Activated naive CD4-positive, alpha-beta T cell (primary cell): Measurements from ENCODE around the gene MAGEA3.
"Not testable (repeated sequence)": the region's sequence is repeated elsewhere in the genome, so short reads cannot be mapped to it uniquely, and the experiment has no call there.

Source experiments
- DNase-seq, 4 experiments: peaks; one replicate each; lab custom pipeline; 2025; lab: John Stamatoyannopoulos, UW

MAGEA3 gene, protein sequence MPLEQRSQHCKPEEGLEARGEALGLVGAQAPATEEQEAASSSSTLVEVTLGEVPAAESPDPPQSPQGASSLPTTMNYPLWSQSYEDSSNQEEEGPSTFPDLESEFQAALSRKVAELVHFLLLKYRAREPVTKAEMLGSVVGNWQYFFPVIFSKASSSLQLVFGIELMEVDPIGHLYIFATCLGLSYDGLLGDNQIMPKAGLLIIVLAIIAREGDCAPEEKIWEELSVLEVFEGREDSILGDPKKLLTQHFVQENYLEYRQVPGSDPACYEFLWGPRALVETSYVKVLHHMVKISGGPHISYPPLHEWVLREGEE

DNA sequence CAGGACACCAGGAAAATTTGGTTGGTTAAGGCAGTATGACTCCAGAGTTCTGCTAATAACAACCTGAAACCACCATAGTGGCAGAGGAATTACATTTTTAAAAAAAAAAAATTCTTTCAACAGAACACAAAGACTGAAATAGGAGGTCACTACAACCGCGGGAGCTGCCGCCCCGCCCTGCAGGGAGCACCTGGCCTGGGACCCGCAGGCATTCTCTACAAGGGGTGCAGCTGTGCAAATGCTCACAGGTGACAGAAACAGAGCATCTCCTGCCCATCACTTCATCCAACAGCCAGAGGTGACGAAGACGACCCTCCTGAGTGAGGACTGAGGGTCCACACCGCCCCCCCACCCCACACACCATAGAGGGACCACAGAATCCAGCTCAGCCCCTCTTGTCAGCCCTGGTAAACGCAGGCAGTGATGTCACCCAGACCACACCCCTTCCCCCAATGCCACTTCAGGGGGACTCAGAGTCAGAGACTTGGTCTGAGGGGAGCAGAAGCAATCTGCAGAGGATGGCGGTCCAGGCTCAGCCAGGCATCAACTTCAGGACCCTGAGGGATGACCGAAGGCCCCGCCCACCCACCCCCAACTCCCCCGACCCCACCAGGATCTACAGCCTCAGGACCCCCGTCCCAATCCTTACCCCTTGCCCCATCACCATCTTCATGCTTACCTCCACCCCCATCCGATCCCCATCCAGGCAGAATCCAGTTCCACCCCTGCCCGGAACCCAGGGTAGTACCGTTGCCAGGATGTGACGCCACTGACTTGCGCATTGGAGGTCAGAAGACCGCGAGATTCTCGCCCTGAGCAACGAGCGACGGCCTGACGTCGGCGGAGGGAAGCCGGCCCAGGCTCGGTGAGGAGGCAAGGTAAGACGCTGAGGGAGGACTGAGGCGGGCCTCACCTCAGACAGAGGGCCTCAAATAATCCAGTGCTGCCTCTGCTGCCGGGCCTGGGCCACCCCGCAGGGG is at the start of gene MAGEA3:
Gene MAGEA3 (plus strand): TSS at position 843 of the 980 bp plus-strand sequence. CDS start 2,039 bp downstream, outside the sequence.
- not testable (repeated sequence) for DNase-seq

DNA sequence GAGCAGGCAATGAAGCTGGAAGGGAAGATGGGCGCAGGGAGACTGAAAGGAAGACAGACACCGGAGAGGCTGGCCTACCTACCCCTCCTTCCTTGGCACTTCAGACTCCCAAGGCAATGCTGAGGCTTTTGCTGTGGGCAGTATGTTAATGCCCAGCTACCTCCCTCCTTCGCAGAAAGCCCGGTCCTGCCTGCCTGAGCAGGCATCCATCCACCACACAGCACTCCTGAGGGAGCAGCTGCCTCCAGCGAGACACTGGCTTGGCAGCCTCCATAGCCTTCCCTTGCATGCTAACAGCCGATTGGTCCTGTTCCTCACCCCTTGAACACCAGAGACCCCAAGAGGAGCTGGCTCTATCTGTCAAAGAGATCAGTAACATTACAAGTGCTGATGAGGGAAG is 46.5 kb upstream of the MAGEA3 start:
- DNase-seq: no peak

GRCh38 chrX:152652467-152652866 is 46.1 kb upstream of the MAGEA3 start:
- DNase-seq: no peak

GRCh38 chrX:152656087-152656486 is 42.5 kb upstream of the MAGEA3 start:
- DNase-seq: no peak

DNA sequence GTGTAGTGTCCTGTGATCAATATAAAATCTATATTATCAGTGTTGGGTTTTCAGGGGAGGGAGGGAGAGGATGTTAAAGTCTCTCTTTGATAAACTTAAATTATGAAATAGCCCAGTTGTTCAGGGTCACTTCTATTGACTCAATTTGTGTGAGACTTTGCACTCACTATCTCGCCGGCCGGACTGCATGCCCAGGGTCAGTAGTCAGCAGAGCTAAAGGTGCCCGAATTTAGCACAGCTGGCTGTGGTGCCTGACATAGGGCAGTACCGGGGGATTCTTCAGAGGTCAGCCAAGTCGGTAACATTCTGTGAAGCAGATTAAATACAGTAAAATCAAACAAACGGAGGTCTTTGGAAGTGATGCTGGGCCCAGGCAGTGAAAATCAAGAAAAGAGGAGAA is 41.7 kb upstream of the MAGEA3 start:
- DNase-seq: no peak

DNA sequence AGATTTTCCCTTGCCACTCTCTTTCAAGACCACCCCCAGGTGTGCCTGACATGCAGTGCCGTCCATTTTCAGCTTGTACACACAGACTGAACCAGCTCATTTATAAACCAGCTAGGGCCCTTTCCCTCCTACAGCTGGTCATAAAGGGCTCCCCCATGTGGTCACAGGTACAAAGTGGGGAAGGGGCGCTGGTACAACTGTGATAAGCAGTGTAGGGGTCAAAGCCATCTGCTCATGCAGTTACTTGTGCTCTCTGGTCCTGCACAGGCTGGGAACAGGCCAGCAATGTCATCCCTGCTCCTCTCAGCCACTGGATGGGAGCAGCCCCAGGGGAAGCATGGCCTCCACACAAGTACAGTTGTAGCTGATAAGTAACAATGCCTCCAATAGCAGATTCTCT is 40.3 kb upstream of the MAGEA3 start:
- no peak for DNase-seq

- DNase-seq: no peak
Observed at GRCh38 chrX:152663086-152663485, 35.5 kb upstream of the MAGEA3 start.

DNA sequence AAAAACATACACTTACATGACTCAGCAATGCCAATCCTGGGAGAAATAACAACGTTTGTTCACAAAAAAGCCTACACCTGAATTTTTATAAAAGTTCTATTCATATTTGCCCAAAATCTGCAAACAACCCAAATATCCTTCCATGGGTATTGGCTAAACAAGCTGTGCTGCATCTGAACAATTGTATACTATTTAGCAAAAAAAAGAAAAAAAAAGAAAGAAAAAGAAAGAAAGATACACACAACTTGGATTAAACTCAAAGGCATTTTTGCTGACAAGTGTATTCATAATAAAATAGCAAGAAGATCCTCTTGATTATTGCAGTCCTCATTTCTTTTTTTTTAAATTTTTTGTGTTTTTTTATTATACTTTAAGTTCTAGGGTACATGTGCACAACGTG is 24.5 kb upstream of the MAGEA3 start:
- no peak for DNase-seq

- not testable (repeated sequence) for DNase-seq
Observed at GRCh38 chrX:152674652-152675051, 23.9 kb upstream of the MAGEA3 start.

DNA sequence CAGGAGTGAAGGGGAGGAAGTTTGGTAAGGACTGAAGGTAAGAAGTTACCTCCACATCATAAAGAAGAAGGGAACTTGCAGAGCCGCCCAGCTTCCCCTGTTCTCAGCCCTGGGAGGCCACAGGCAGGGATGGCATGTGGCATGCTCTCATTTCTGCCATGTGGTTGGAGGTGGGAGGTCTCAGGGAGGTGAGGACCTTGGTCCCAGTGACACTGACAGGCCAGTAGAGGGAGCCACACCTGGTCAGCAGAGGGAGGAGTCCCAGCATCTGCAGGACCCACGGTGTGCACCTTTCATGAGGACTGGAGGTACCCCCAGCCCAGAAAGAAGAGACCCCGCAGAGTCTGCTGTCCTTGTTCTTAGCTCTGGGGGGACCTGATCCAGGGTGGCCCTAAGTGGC is 17.6 kb upstream of the MAGEA3 start:
- DNase-seq: not testable (repeated sequence)

GRCh38 chrX:152700390-152700789 is 1.8 kb downstream of the MAGEA3 start:
- DNase-seq: not testable (repeated sequence)

DNA sequence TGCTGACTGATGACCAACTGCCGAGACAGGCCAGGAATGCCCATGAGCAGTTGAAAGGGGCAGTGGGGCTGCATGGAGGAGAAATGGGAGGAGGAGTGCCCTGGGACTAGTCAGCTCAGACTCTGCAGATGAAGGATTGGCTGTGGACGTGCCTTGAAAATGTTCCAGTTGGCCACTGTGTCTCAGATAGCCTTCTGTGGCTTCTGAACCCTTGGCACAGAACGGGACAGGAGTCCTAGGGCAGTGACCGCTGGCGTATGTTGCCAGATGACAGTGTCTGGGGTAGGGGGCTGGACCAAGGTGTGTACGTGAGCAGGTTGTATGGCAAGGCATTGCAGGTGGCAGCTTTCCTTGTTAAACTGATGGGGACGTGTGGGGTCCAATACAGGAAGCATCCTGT is 7.9 kb downstream of the MAGEA3 start:
- DNase-seq: not testable (repeated sequence)

DNA sequence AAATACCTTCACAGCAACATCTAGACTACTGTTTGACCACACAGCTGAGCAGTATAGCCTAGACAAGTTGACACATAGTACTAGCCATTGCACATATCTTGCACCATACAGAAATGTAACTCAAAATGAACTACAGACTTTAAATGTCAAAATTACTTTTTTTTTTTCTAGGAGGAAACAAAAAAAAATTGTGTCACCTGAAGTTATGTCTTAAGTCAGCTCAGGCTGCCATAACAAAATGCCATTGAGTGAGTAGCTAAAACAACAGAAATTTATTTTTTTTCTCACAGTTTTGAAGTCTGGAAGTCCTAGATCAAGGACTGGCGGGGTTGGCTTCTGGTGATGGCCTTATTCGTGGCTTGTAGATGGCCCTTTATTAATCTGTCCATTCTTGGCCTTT is 10.6 kb downstream of the MAGEA3 start, which contains the start of gene CSAG2:
Gene CSAG2 (minus strand): TSS at position 101 of the 400 bp plus-strand sequence. CDS start 161 bp downstream, outside the sequence.
- DNase-seq: not testable (repeated sequence)

DNA sequence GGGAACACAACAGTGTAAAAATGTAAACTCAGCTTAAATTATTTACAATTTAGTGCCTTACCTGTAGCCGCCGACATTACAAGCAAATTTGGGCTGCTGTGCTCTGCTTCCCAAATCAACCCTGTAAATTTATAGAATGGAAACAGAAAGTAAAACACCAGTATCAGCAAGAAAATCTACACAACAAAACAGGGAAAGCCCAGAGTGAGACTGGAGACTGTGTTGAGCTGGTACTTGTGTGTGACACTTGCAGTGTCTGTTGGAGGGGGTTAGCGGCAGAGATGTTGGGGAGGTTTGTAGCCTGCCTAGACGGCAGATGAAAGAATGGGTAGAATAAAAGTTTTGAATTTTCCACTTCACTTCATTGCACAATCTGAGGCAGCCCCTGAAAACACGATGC is 14.6 kb downstream of the MAGEA3 start:
- not testable (repeated sequence) for DNase-seq

DNA sequence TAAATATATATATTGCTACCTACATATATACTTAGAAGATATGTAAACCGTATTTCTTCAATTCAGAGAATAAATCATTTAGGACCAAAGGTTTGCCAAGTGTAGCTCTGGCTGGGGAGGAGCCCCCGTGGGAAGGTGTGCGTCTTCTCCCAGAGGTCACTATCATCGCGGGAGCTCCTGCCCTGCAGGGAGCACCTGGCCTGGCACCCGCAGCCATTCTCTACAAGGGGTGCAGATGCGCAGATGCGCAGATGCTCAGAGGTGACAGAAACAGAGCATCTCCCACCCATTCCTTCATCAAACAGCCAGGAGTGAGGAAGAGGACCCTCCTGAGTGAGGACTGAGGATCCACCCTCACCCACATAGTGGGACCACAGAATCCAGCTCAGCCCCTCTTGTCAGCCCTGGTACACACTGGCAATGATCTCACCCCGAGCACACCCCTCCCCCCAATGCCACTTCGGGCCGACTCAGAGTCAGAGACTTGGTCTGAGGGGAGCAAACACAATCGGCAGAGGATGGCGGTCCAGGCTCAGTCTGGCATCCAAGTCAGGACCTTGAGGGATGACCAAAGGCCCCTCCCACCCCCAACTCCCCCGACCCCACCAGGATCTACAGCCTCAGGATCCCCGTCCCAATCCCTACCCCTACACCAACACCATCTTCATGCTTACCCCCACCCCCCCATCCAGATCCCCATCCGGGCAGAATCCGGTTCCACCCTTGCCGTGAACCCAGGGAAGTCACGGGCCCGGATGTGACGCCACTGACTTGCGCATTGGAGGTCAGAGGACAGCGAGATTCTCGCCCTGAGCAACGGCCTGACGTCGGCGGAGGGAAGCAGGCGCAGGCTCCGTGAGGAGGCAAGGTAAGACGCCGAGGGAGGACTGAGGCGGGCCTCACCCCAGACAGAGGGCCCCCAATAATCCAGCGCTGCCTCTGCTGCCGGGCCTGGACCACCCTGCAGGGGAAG is 15.5 kb downstream of the MAGEA3 start, which contains the start of gene MAGEA2B:
Gene MAGEA2B (plus strand): TSS at position 814 of the 973 bp plus-strand sequence. CDS start 2,479 bp downstream, outside the sequence.
- not testable (repeated sequence) for DNase-seq

DNA sequence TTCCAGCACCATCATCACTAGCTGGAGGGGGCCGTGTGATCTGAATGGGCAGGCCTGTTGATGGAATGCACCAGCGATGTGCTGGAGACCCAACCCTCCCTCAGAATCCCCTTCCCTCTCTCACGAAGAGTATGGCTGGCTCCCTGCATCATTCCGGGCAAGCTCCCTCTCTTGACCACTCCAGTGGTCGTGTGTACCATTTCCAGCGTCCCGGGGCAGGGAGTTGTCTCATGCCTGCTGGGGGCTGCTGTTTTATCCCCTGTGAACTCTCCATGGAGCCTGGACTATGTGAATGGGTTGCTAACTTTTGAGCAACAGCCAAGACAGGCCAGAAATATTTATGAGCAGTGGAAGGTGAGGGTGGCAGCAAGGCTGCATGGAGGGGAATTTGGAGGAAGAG is 26.8 kb downstream of the MAGEA3 start:
- no peak for DNase-seq

GRCh38 chrX:152733261-152733975 is 34.8 kb downstream of the MAGEA3 start, which contains the start of the genes CSAG1 and MAGEA12:
Gene CSAG1, minus strand, starts transcription at chrX:152733721. Its CDS starts 1,261 bp downstream, at chrX:152732460.
Gene MAGEA12, plus strand, starts transcription at chrX:152733757. Its CDS starts 2,405 bp downstream, at chrX:152736162.
- DNase-seq: no peak

DNA sequence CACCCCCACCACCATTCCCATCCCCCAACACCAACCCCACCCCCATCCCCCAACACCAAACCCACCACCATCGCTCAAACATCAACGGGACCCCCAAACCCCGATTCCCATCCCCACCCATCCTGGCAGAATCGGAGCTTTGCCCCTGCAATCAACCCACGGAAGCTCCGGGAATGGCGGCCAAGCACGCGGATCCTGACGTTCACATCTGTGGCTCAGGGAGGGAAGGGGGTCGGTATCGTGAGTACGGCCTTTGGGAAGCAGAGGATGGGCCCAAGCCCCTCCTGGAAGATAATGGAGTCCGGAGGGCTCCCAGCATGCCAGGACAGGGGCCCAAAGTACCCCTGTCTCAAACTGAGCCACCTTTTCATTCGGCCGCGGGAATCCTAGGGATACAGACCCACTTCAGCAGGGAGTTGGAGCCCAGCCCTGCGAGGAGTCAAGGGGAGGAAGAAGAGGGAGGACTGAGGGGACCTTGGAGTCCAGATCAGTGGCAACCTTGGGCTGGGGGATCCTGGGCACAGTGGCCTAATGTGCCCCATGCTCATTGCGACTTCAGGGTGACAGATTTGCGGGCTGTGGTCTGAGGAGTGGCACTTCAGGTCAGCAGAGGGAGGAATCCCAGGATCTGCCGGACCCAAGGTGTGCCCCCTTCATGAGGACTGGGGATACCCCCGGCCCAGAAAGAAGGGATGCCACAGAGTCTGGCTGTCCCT is 35.7 kb downstream of the MAGEA3 start:
- not testable (repeated sequence) for DNase-seq

GRCh38 chrX:152735101-152735500 is 36.5 kb downstream of the MAGEA3 start:
- DNase-seq: no peak
